MM.1S (cell line): ENCODE data around the gene NALCN.

ENCODE experiments used
- EZH2 ChIP-seq: fragments of 300-600 bp; sonication (generic); optimal IDR thresholded peaks from 2 replicates; pipeline ENCODE3; 2017; ENCODE audit warnings: low read depth, mild to moderate bottlenecking, antibody characterized with exemption, low read length, mixed read lengths
- TF ChIP-seq, protein P1 (sequence below): fragments of 300-600 bp; sonication (generic); IDR thresholded peaks from 2 replicates; pipeline ENCODE4 v1.5.1; 2016; ENCODE audit warnings: antibody characterized with exemption, low read length, mixed read lengths

DNA sequence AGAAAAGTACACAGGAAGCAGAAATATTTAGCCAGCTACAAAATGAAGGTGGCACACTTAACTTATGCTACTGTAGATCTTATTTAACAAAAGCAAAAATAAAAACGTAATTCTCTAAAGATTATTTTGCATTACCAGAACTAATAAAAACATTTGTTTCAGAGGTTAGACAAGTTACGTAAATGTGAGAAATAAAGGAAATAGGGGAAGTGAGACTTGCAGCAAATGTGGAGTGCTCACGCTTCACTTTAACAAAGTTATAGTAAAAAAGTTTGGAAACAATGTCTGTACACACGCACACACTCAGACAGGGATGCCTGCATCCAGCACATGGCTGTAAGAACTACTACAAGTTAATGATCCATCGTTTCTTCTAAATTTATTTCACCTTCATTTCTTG lies 83.7 kb downstream of the NALCN start:
- TF ChIP-seq, protein P1, sequence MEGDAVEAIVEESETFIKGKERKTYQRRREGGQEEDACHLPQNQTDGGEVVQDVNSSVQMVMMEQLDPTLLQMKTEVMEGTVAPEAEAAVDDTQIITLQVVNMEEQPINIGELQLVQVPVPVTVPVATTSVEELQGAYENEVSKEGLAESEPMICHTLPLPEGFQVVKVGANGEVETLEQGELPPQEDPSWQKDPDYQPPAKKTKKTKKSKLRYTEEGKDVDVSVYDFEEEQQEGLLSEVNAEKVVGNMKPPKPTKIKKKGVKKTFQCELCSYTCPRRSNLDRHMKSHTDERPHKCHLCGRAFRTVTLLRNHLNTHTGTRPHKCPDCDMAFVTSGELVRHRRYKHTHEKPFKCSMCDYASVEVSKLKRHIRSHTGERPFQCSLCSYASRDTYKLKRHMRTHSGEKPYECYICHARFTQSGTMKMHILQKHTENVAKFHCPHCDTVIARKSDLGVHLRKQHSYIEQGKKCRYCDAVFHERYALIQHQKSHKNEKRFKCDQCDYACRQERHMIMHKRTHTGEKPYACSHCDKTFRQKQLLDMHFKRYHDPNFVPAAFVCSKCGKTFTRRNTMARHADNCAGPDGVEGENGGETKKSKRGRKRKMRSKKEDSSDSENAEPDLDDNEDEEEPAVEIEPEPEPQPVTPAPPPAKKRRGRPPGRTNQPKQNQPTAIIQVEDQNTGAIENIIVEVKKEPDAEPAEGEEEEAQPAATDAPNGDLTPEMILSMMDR, result no peak
- no peak for TF ChIP-seq EZH2
